SK-N-SH (cell line): ENCODE measurements around the gene COL23A1. TPM values are rescaled to one million over a fixed set of nuclear protein-coding genes. Genes with fewer than 3 reads are reported as not detected.

Experiments used
- CTCF ChIA-PET: fragments of 300-600, 350-600 bp; formaldehyde crosslinking; extraction: SDS; loops from one replicate; lab custom pipeline; 2021; lab: Yijun Ruan, JAX
- POLR2A ChIA-PET: fragments of 350-600 bp; sonication (Branson Sonifier 250); formaldehyde crosslinking; extraction: SDS; loops from one replicate; lab custom pipeline; 2020; ENCODE audit warnings: antibody characterized with exemption, inconsistent platforms; lab: Yijun Ruan, JAX
- DNase-seq: peaks from one replicate; pipeline ENCODE4 v3.0.0; 2012
- H2AFZ ChIP-seq: fragments of 200-600 bp; sonication (generic); 2 replicates; pipeline ENCODE4 v1.8.1; 2016; ENCODE audit warnings: antibody characterized with exemption, mild to moderate bottlenecking, low read depth
- H3F3A ChIP-seq: fragments of 200-600 bp; sonication (generic); replicated peaks from 2 replicates; pipeline ENCODE3; 2016; ENCODE audit warnings: antibody characterized with exemption, mild to moderate bottlenecking; ENCODE audit not compliant: insufficient read depth
- H3K27ac ChIP-seq, 2 experiments: fragments of 200-500 bp in 1 of 2; fragments of 200-600 bp in 1 of 2; sonication (Bioruptor generic) in 1 of 2; sonication (generic), shearing (Covaris generic) in 1 of 2; 2 replicates each; pipeline versions ENCODE4 v1.5.1 to v1.6.1; 2014 to 2016; ENCODE audit warnings: low read depth in 2 of 2, inconsistent platforms in 1 of 2, low read length in 1 of 2, mild to moderate bottlenecking in 1 of 2, mixed read lengths in 1 of 2
- H3K27me3 ChIP-seq: fragments of 200-600 bp; sonication (generic), shearing (Covaris generic); 2 replicates; pipeline ENCODE4 v1.6.1; 2016; ENCODE audit warnings: mixed run types; ENCODE audit not compliant: insufficient read depth
- H3K36me3 ChIP-seq, 2 experiments: fragments of 200-500 bp in 1 of 2; fragments of 200-600 bp in 1 of 2; sonication (Bioruptor generic) in 1 of 2; sonication (generic) in 1 of 2; replicated peaks in 1 of 2; 2 replicates each; pipeline versions ENCODE3 to v1.5.1; 2014 to 2016; ENCODE audit warnings: low read length in 1 of 2, mild to moderate bottlenecking in 1 of 2; ENCODE audit not compliant: insufficient read depth in 2 of 2, control insufficient read depth in 1 of 2
- H3K4me1 ChIP-seq, 2 experiments: fragments of 200-500 bp in 1 of 2; fragments of 200-600 bp in 1 of 2; sonication (Bioruptor generic) in 1 of 2; sonication (generic), shearing (Covaris generic) in 1 of 2; 2 replicates each; pipeline versions ENCODE4 v1.5.1 to v1.6.1; 2014 to 2016; ENCODE audit warnings: low read depth in 1 of 2, low read length in 1 of 2, mixed run types in 1 of 2; ENCODE audit not compliant: insufficient read depth in 2 of 2, control insufficient read depth in 1 of 2
- H3K4me2 ChIP-seq: fragments of 200-600 bp; sonication (generic), shearing (Covaris generic); 2 replicates; pipeline ENCODE4 v1.6.1; 2017; ENCODE audit warnings: mixed run types
- H3K4me3 ChIP-seq, 2 experiments: fragments of 200-500 bp in 1 of 2; fragments of 200-600 bp in 1 of 2; sonication (Bioruptor generic) in 1 of 2; sonication (generic), shearing (Covaris generic) in 1 of 2; 2 replicates each; pipeline versions ENCODE4 v1.5.1 to v1.8.1; 2014 to 2016; ENCODE audit warnings: low read depth in 2 of 2, inconsistent platforms in 1 of 2, low read length in 1 of 2, mild to moderate bottlenecking in 1 of 2, mixed read lengths in 1 of 2, moderate library complexity in 1 of 2
- H3K79me2 ChIP-seq: fragments of 200-600 bp; sonication (generic); 2 replicates; pipeline ENCODE4 v1.8.1; 2017; ENCODE audit warnings: mild to moderate bottlenecking; ENCODE audit not compliant: insufficient read depth
- H3K9ac ChIP-seq: fragments of 200-600 bp; sonication (generic); 2 replicates; pipeline ENCODE4 v1.6.1; 2017; ENCODE audit warnings: mixed run types
- H3K9me2 ChIP-seq: fragments of 200-600 bp; sonication (generic); 2 replicates; pipeline ENCODE4 v1.6.1; 2017; ENCODE audit warnings: mixed run types
- H3K9me3 ChIP-seq: fragments of 200-600 bp; sonication (generic); 2 replicates; pipeline ENCODE4 v1.6.1; 2017; ENCODE audit warnings: mixed run types, mild to moderate bottlenecking, moderate library complexity
- H4K20me1 ChIP-seq: fragments of 200-600 bp; sonication (generic); 2 replicates; pipeline ENCODE4 v1.6.1; 2017; ENCODE audit warnings: mild to moderate bottlenecking, mixed run types; ENCODE audit not compliant: insufficient read depth
- CHD2 ChIP-seq: fragments of 150-350 bp; IDR thresholded peaks from 2 replicates; pipeline ENCODE4 v1.6.1; 2018; ENCODE audit warnings: low read length; ENCODE audit not compliant: partially characterized antibody
- ELF1 ChIP-seq: IDR thresholded peaks from 2 replicates; pipeline ENCODE4 v1.4.0; 2012
- FOXJ3 ChIP-seq: sonication (generic); formaldehyde crosslinking; IDR thresholded peaks from 2 replicates; pipeline ENCODE4 v1.5.1; 2020; ENCODE audit warnings: mild to moderate bottlenecking, missing genetic modification reagents
- GATA2 ChIP-seq: sonication (generic); formaldehyde crosslinking; IDR thresholded peaks from 2 replicates; pipeline ENCODE4 v1.5.0; 2020; ENCODE audit warnings: mild to moderate bottlenecking, missing genetic modification reagents
- IRF3 ChIP-seq: fragments of 150-350 bp; IDR thresholded peaks from 2 replicates; pipeline ENCODE4 v1.6.1; 2016; ENCODE audit warnings: mild to moderate bottlenecking, low read depth, low read length
- MAX ChIP-seq: IDR thresholded peaks from 2 replicates; pipeline ENCODE4 v1.4.0; 2012; ENCODE audit warnings: low read depth
- MEF2A ChIP-seq: IDR thresholded peaks from 2 replicates; pipeline ENCODE4 v1.4.0; 2012; ENCODE audit warnings: low read depth, borderline replicate concordance
- NFIC ChIP-seq: IDR thresholded peaks from 2 replicates; pipeline ENCODE4 v1.4.0; 2012; ENCODE audit warnings: borderline replicate concordance
- NRF1 ChIP-seq: IDR thresholded peaks from 2 replicates; pipeline ENCODE4 v1.6.1; 2012; ENCODE audit warnings: low read depth, mild to moderate bottlenecking, low read length
- PBX3 ChIP-seq: IDR thresholded peaks from 2 replicates; pipeline ENCODE4; 2012
- RCOR1 ChIP-seq: fragments of 150-350 bp; IDR thresholded peaks from 2 replicates; pipeline ENCODE4 v1.6.1; 2017; ENCODE audit warnings: antibody characterized with exemption, low read length
- REST ChIP-seq: IDR thresholded peaks from 2 replicates; pipeline ENCODE4 v1.6.1; 2012; ENCODE audit warnings: mild to moderate bottlenecking, low read depth, low read length, moderate library complexity
- RXRA ChIP-seq: IDR thresholded peaks from 2 replicates; pipeline ENCODE4 v1.4.0; 2012; ENCODE audit warnings: low read depth, mild to moderate bottlenecking, borderline replicate concordance
- SMC3 ChIP-seq: IDR thresholded peaks from 2 replicates; pipeline ENCODE4 v1.6.1; 2012; ENCODE audit warnings: low read depth, low read length, improper control_type of control experiment
- TAF1 ChIP-seq: IDR thresholded peaks from 2 replicates; pipeline ENCODE4 v1.6.1; 2012; ENCODE audit warnings: low read depth, mild to moderate bottlenecking, low read length, moderate library complexity, borderline replicate concordance
- USF1 ChIP-seq: IDR thresholded peaks from 2 replicates; pipeline ENCODE4 v1.4.0; 2012; ENCODE audit warnings: low read depth, borderline replicate concordance
- YY1 ChIP-seq: IDR thresholded peaks from 2 replicates; pipeline ENCODE4 v1.4.0; 2012; ENCODE audit warnings: low read depth, mild to moderate bottlenecking
- WGBS: methylation state at CpG from one replicate; pipeline ENCODE4 v1.1.6; 2017; ENCODE audit warnings: low lambda C conversion rate; 5-methylcytosine and 5-hydroxymethylcytosine counted together
- polyA plus RNA-seq, 3 experiments: library from polyadenylated mRNA; depleted of rRNA; stranded (reverse); fragments of >200 nt; gene quantifications; 2 replicates each; pipeline ENCODE4 v1.2.3, GENCODE V29; 2012

Gene COL23A1
- polyA plus RNA-seq, 1 of the 3 experiments (the other 2 are of a cell fraction) = 0.10 TPM

GRCh38 chr5:178577376-178577839, 12.8 kb downstream of the COL23A1 start:
- Histone ChIP-seq H3K36me3 (no peaks in the 10 kb centered on the region), H3K27me3 (no peaks in the 10 kb centered on the region), H3K4me3 (no peak overlapping the region), H3K4me1 (no peaks in the 10 kb centered on the region), H3K9ac (no peak overlapping the region), H3K4me2 (no peak overlapping the region), H3K27ac (no peak overlapping the region), H3K9me3 (no peaks in the 10 kb centered on the region), H4K20me1 (no peaks in the 10 kb centered on the region), H2AFZ (no peak overlapping the region), H3K9me2 (no peaks in the 10 kb centered on the region), H3F3A (no peaks in the 10 kb centered on the region), H3K79me2 (no peaks in the 10 kb centered on the region)
- TF ChIP-seq NFIC (no peak), REST (no peak), MEF2A (no peak), CHD2 (no peak), PBX3 (no peak), GATA2 (CRISPR knock-in tag) (no peak), YY1 (no peak), TAF1 (no peak), NRF1 (no peak), USF1 (no peak), SMC3 (no peak)
- ChIA-PET POLR2A (no interaction called here), CTCF (no interaction called here)
- no peak for DNase-seq
- 64% methylated on average over 7 of the region's 31 CpGs for WGBS

GRCh38 chr5:178576591-178577351, 13.4 kb downstream of the COL23A1 start:
- H3F3A ChIP-seq = no peaks in the 10 kb centered on the region
- H3K27ac ChIP-seq = no peak overlapping the region
- no peaks in the 10 kb centered on the region for H3K36me3 ChIP-seq
- no peak for DNase-seq
- ChIA-PET CTCF (no interaction called here), POLR2A (no interaction called here)
- 81% methylated on average over 27 of the region's 92 CpGs for WGBS
- H3K9me2 ChIP-seq = no peaks in the 10 kb centered on the region
- no peak overlapping the region for H3K4me3 ChIP-seq
- H2AFZ ChIP-seq = no peak overlapping the region
- TF ChIP-seq FOXJ3 (CRISPR knock-in tag) = no peak
- TF ChIP-seq ELF1 = no peak
- no peak for TF ChIP-seq RCOR1
- TF ChIP-seq SMC3 = no peak
- TF ChIP-seq USF1 = no peak
- TF ChIP-seq MAX = no peak
- no peak for TF ChIP-seq CHD2
- no peak for TF ChIP-seq IRF3
- no peak for TF ChIP-seq RXRA
- no peaks in the 10 kb centered on the region for H3K9me3 ChIP-seq
- H3K79me2 ChIP-seq = no peaks in the 10 kb centered on the region
- H3K4me2 ChIP-seq = no peak overlapping the region
- H3K4me1 ChIP-seq = no peaks in the 10 kb centered on the region
- no peaks in the 10 kb centered on the region for H4K20me1 ChIP-seq
- H3K9ac ChIP-seq = no peak overlapping the region
- no peaks in the 10 kb centered on the region for H3K27me3 ChIP-seq
